GM12874 (cell line): ENCODE measurements around the gene MS4A5.

Experiments
- CTCF ChIP-seq: IDR thresholded peaks from 2 replicates; pipeline ENCODE4 v1.5.1; 2011; ENCODE audit warnings: low read depth, mild to moderate bottlenecking, control low read depth, low read length, moderate library complexity; ENCODE audit not compliant: insufficient read depth

The MS4A5 gene

GRCh38 chr11:60429272-60429671, at the start of gene MS4A5:
MS4A5 (plus strand) TSS chr11:60429572; CDS start chr11:60429675, 103 bp downstream.
- no peak for TF ChIP-seq CTCF

- TF ChIP-seq CTCF: no peak
These were observed 40.0 kb upstream of the MS4A5 start for GRCh38 chr11:60389279-60389910.

GRCh38 chr11:60390419-60390818, 39.0 kb upstream of the MS4A5 start:
- no peak for TF ChIP-seq CTCF

GRCh38 chr11:60392361-60392760, 37.0 kb upstream of the MS4A5 start:
- no peak for TF ChIP-seq CTCF

GRCh38 chr11:60393016-60393415, 36.4 kb upstream of the MS4A5 start:
- TF ChIP-seq CTCF: no peak

- TF ChIP-seq CTCF: no peak
These were observed 34.5 kb upstream of the MS4A5 start for GRCh38 chr11:60394666-60395380.

- no peak for TF ChIP-seq CTCF
These were observed 33.0 kb upstream of the MS4A5 start, which contains the start of gene MS4A14 for GRCh38 chr11:60396382-60396781. MS4A14 (plus strand) TSS chr11:60396459; CDS start chr11:60396579, 120 bp downstream.
